Measurements from ENCODE around the gene ARHGEF12.

DNA sequence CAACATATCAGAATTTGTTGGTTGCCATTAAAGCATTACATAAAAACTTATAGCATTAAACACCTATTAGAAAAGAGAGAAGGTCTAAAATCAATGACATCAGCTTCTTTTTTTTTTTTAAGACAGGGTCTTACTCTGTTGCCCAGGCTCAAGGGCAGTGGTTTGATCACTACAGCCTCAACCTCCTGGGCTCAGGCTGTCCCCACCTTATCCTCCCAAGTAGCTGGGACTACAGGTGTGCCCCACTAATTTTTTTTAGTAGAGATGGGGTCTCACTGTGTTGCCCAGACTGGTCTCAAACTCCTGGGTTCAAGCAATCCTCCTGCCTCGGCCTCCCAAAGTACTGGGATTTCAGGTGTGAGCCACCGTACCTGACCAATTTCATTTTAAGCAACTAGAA lies 57.9 kb downstream of the ARHGEF12 start:
- TF ChIP-seq, protein P1, sequence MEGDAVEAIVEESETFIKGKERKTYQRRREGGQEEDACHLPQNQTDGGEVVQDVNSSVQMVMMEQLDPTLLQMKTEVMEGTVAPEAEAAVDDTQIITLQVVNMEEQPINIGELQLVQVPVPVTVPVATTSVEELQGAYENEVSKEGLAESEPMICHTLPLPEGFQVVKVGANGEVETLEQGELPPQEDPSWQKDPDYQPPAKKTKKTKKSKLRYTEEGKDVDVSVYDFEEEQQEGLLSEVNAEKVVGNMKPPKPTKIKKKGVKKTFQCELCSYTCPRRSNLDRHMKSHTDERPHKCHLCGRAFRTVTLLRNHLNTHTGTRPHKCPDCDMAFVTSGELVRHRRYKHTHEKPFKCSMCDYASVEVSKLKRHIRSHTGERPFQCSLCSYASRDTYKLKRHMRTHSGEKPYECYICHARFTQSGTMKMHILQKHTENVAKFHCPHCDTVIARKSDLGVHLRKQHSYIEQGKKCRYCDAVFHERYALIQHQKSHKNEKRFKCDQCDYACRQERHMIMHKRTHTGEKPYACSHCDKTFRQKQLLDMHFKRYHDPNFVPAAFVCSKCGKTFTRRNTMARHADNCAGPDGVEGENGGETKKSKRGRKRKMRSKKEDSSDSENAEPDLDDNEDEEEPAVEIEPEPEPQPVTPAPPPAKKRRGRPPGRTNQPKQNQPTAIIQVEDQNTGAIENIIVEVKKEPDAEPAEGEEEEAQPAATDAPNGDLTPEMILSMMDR (IDR thresholded peaks at IDR 0.05), result no peak
- TF ChIP-seq ZFX (IDR thresholded peaks at IDR 0.05; ENCODE audit: borderline replicate concordance), result no peak

Measured in 22Rv1 (cell line).